Mesenchymal stem cell (in vitro differentiated cells and primary cell): ENCODE data around the gene CCSER1.

Experiments used
- DNase-seq: peaks from one replicate; pipeline ENCODE4 v3.0.0-alpha.2; 2013
- H2AFZ ChIP-seq: one replicate; pipeline ENCODE4 v1.6.1; 2013; ENCODE audit warnings: low read depth, mild to moderate bottlenecking, control low read depth, inconsistent platforms, low read length, moderate library complexity
- H2AK5ac ChIP-seq: 2 replicates; pipeline ENCODE4 v1.6.1; 2013; ENCODE audit warnings: low read length, moderate library complexity, mild to moderate bottlenecking, inconsistent platforms; ENCODE audit not compliant: severe bottlenecking
- H2BK120ac ChIP-seq: one replicate; pipeline ENCODE4 v1.6.1; 2013; ENCODE audit warnings: low read depth, mild to moderate bottlenecking, inconsistent platforms, low read length, moderate library complexity
- H2BK12ac ChIP-seq, 2 experiments: one replicate each; pipeline ENCODE4 v1.6.1; 2013; ENCODE audit warnings: inconsistent platforms in 2 of 2, low read length in 2 of 2, mild to moderate bottlenecking in 2 of 2, moderate library complexity in 2 of 2, control low read depth in 1 of 2
- H2BK15ac ChIP-seq: one replicate; pipeline ENCODE4 v1.6.1; 2013; ENCODE audit warnings: mild to moderate bottlenecking, low read depth, inconsistent platforms; ENCODE audit not compliant: poor library complexity, severe bottlenecking
- H2BK5ac ChIP-seq: 2 replicates; pipeline ENCODE4 v1.6.1; 2013; ENCODE audit warnings: low read depth, mild to moderate bottlenecking, low read length, control low read depth, inconsistent platforms; ENCODE audit not compliant: poor library complexity, severe bottlenecking
- H3K14ac ChIP-seq, 2 experiments: one replicate each; pipeline ENCODE4 v1.6.1; 2013; ENCODE audit warnings: inconsistent platforms in 2 of 2, low read length in 2 of 2, control low read depth in 1 of 2, mild to moderate bottlenecking in 1 of 2, moderate library complexity in 1 of 2
- H3K18ac ChIP-seq, 2 experiments: one replicate each; pipeline ENCODE4 v1.6.1; 2013; ENCODE audit warnings: inconsistent platforms in 2 of 2, low read length in 2 of 2, control low read depth in 1 of 2, low read depth in 1 of 2, mild to moderate bottlenecking in 1 of 2
- H3K23ac ChIP-seq, 2 experiments: one replicate each; pipeline ENCODE4 v1.6.1; 2013; ENCODE audit warnings: inconsistent platforms in 2 of 2, low read length in 2 of 2, mild to moderate bottlenecking in 2 of 2, moderate library complexity in 2 of 2, control low read depth in 1 of 2
- H3K27ac ChIP-seq: 2 replicates; pipeline ENCODE4 v1.5.1; 2013; ENCODE audit warnings: mild to moderate bottlenecking, moderate library complexity, low read length, control low read depth, inconsistent platforms; ENCODE audit not compliant: poor library complexity, severe bottlenecking
- H3K27me3 ChIP-seq, 2 experiments: 2 replicates each; pipeline versions ENCODE4 v1.6.1 to v1.7.0; 2013; ENCODE audit warnings: low read length in 2 of 2, mild to moderate bottlenecking in 2 of 2, moderate library complexity in 2 of 2, control low read depth in 1 of 2, inconsistent platforms in 1 of 2; ENCODE audit not compliant: control insufficient read depth in 1 of 2, insufficient read depth in 1 of 2
- H3K36me3 ChIP-seq, 2 experiments: 2 replicates each; pipeline versions ENCODE4 v1.6.1 to v1.7.0; 2013; ENCODE audit warnings: low read length in 2 of 2, control low read depth in 1 of 2, inconsistent platforms in 1 of 2, low read depth in 1 of 2, mild to moderate bottlenecking in 1 of 2; ENCODE audit not compliant: insufficient read depth in 2 of 2, control insufficient read depth in 1 of 2
- H3K4ac ChIP-seq, 2 experiments: one replicate each; pipeline ENCODE4 v1.6.1; 2013; ENCODE audit warnings: inconsistent platforms in 2 of 2, low read length in 2 of 2, mild to moderate bottlenecking in 2 of 2, moderate library complexity in 2 of 2, control low read depth in 1 of 2, low read depth in 1 of 2
- H3K4me1 ChIP-seq: 2 replicates; pipeline ENCODE4 v1.6.1; 2013; ENCODE audit warnings: low read depth, low read length, control low read depth; ENCODE audit not compliant: control insufficient read depth, insufficient read depth
- H3K4me2 ChIP-seq: 2 replicates; pipeline ENCODE4 v1.6.1; 2013; ENCODE audit warnings: low read length, mild to moderate bottlenecking, inconsistent platforms; ENCODE audit not compliant: poor library complexity, severe bottlenecking
- H3K4me3 ChIP-seq, 2 experiments: 2 replicates each; pipeline versions ENCODE4 v1.5.1 to v1.7.0; 2013; ENCODE audit warnings: low read length in 2 of 2, mild to moderate bottlenecking in 2 of 2, control low read depth in 1 of 2, low read depth in 1 of 2; ENCODE audit not compliant: insufficient read depth in 1 of 2
- H3K79me1 ChIP-seq: replicated peaks from 2 replicates; pipeline ENCODE4 v1.6.1; 2013; ENCODE audit warnings: mild to moderate bottlenecking, control low read depth, low read length, inconsistent platforms; ENCODE audit not compliant: poor library complexity, severe bottlenecking
- H3K9ac ChIP-seq: 2 replicates; pipeline ENCODE4 v1.7.0; 2013; ENCODE audit warnings: mild to moderate bottlenecking, low read length, moderate library complexity
- H3K9me3 ChIP-seq: 2 replicates; pipeline ENCODE4 v1.7.0; 2013; ENCODE audit warnings: mild to moderate bottlenecking, low read length; ENCODE audit not compliant: control insufficient read depth
- H4K8ac ChIP-seq: one replicate; pipeline ENCODE4 v1.6.1; 2013; ENCODE audit warnings: inconsistent platforms, mild to moderate bottlenecking, low read length, moderate library complexity
- H4K91ac ChIP-seq: one replicate; pipeline ENCODE4 v1.6.1; 2013; ENCODE audit warnings: mild to moderate bottlenecking, low read length, inconsistent platforms
- WGBS: methylation state at CpG from one replicate; pipeline ENCODE4 v1.1.7; 2013; ENCODE audit warnings: mixed read lengths; 5-methylcytosine and 5-hydroxymethylcytosine counted together

Gene CCSER1

DNA sequence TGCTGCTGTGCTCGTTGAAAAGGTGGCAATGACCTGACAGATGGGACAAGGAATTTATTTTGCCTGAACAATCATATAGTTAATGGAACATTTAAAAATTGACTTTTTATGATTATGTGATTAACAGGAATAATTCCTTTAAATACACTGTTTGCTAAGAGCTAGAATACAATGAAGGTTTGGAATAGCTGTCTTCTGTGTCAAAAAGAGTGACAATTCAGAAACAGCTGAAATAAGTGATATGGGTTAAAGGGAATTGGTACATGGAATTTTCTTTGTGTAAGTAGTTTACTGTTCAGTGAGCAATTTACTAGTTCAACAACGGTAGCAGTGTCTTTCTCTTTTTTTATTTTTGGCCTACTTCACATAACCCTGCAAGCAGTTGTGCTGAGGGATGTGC is 1093.1 kb downstream of the CCSER1 start:
- H3K4me3 ChIP-seq = no peak overlapping the region
- WGBS = no CpG with 5 or more reads among the region's 2 CpGs

DNA sequence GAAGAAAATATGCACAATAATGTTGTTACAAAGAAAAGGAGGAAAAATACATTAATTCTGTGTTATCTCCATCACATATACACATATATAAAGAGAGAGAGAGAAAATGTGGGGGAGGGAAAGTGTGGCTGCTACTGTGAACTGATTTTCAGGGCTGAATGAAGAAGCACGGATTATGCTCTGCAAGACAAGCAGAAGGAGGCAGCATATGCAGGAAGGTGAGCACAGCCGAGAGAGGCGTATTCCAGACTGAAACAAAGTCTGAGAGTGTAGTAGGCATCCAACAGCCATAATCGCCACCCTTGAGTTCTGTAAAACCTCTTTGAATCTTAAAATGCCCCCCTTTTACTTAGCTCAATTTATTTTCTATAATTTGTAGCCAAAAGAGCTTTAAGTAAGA is 1094.8 kb downstream of the CCSER1 start:
- Histone ChIP-seq H4K91ac (no peak overlapping the region), H3K79me1 (no peaks in the 10 kb centered on the region), H3K4me2 (no peak overlapping the region), H3K18ac (no peak overlapping the region), H3K14ac (no peak overlapping the region), H3K36me3 (no peaks in the 10 kb centered on the region), H2AK5ac (no peak overlapping the region), H3K9ac (no peak overlapping the region), H2BK5ac (no peak overlapping the region), H3K9me3 (no peaks in the 10 kb centered on the region), H3K4ac (no peak overlapping the region), H3K23ac (no peak overlapping the region), H3K4me1 (no peaks in the 10 kb centered on the region), H3K4me3 (no peak overlapping the region), H4K8ac (no peak overlapping the region), H3K27ac (no peak overlapping the region), H3K27me3 (no peaks in the 10 kb centered on the region), H2BK12ac (no peak overlapping the region), H2AFZ (no peak overlapping the region), H2BK120ac (no peak overlapping the region), H2BK15ac (no peak overlapping the region)
- DNase-seq = no peak
- 66% methylated on average over 3 of the region's 4 CpGs for WGBS

More for the DNA sequence above, 1093.1 kb downstream of the CCSER1 start:
- Histone ChIP-seq H2AK5ac (no peak overlapping the region), H4K91ac (no peak overlapping the region), H3K9me3 (no peaks in the 10 kb centered on the region), H3K27me3 (no peaks in the 10 kb centered on the region), H2BK120ac (no peak overlapping the region), H3K14ac (no peak overlapping the region), H3K4ac (no peak overlapping the region), H3K4me1 (no peaks in the 10 kb centered on the region), H3K4me2 (no peak overlapping the region), H3K36me3 (no peaks in the 10 kb centered on the region), H2AFZ (no peak overlapping the region), H3K9ac (no peak overlapping the region), H3K23ac (no peak overlapping the region), H2BK5ac (no peak overlapping the region), H2BK12ac (no peak overlapping the region), H3K27ac (no peak overlapping the region), H4K8ac (no peak overlapping the region), H3K18ac (no peak overlapping the region), H2BK15ac (no peak overlapping the region), H3K79me1 (no peaks in the 10 kb centered on the region)
- DNase-seq = no peak

DNA sequence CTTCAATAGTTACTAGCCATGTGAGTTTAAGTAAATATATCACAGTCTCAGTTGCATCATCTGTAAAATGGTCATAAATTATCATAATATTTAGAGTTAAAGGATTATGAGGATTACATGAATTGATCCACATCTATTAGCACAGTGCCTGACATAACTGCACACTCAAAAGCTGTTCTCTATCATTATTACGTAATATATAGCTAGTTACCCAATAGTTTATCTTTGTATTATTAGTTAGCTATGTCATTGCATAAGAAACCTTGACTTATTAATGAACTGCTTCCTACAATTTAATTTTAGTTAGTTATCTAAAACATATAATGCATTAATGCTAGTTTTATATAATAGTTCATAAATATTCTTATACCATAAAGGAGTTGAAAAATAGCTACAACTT is 1099.7 kb downstream of the CCSER1 start:
- Histone ChIP-seq H2BK5ac (no peak overlapping the region), H3K4me3 (no peak overlapping the region), H3K14ac (no peak overlapping the region), H3K79me1 (no peaks in the 10 kb centered on the region), H3K4me1 (no peaks in the 10 kb centered on the region), H2BK15ac (no peak overlapping the region), H3K23ac (no peak overlapping the region), H4K91ac (no peak overlapping the region), H3K27me3 (no peaks in the 10 kb centered on the region), H2BK120ac (no peak overlapping the region), H2AFZ (no peak overlapping the region), H3K36me3 (no peaks in the 10 kb centered on the region), H3K4ac (no peak overlapping the region), H2BK12ac (no peak overlapping the region), H3K18ac (no peak overlapping the region), H3K9me3 (no peaks in the 10 kb centered on the region), H3K27ac (no peak overlapping the region), H3K4me2 (no peak overlapping the region), H4K8ac (no peak overlapping the region), H3K9ac (no peak overlapping the region), H2AK5ac (no peak overlapping the region)
- DNase-seq = no peak
- WGBS = no CpG with 5 or more reads among the region's 1 CpG

DNA sequence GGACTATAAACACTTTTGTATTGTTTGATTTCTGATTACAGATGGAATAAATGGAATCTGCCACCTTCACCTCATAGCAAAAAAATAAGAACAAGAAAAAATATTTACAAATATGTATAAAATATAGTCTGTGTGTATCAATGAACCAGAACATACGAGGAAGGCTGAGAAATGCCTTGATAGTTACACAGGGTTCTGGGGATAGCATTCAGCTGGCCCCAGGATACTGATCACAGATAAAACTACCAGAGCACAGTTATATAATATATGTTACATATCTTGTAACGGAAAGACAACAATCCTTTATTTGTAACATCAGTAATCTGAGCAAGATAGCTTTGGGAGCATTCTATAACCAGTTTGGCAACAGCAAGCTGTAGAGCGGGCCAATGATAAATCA is 1101.5 kb downstream of the CCSER1 start:
- no peak overlapping the region for H2BK5ac ChIP-seq
- H3K36me3 ChIP-seq = no peaks in the 10 kb centered on the region
- H3K27me3 ChIP-seq = no peaks in the 10 kb centered on the region
- no peak for DNase-seq
- H3K79me1 ChIP-seq = no peaks in the 10 kb centered on the region
- no peak overlapping the region for H3K4me3 ChIP-seq
- H3K18ac ChIP-seq = no peak overlapping the region
- H2BK12ac ChIP-seq = no peak overlapping the region
- H4K91ac ChIP-seq = no peak overlapping the region
- no peak overlapping the region for H2AFZ ChIP-seq
- no peak overlapping the region for H3K27ac ChIP-seq
- no peak overlapping the region for H2BK15ac ChIP-seq
- H3K4me2 ChIP-seq = no peak overlapping the region
- no peak overlapping the region for H2AK5ac ChIP-seq
- H2BK120ac ChIP-seq = no peak overlapping the region
- no peak overlapping the region for H3K9ac ChIP-seq
- H3K4ac ChIP-seq = no peak overlapping the region
- H3K9me3 ChIP-seq = no peaks in the 10 kb centered on the region
- H3K14ac ChIP-seq = no peak overlapping the region
- no peak overlapping the region for H4K8ac ChIP-seq
- H3K23ac ChIP-seq = no peak overlapping the region
- H3K4me1 ChIP-seq = no peaks in the 10 kb centered on the region
- 94% methylated on average over 1 of the region's 3 CpGs for WGBS
